Frontal cortex (tissue), 4 donors: ENCODE data around the gene ZSWIM5. TPM values are rescaled to one million over a fixed set of nuclear protein-coding genes. Genes with fewer than 3 reads are reported as not detected.
"Not testable (repeated sequence)": the region's sequence is repeated elsewhere in the genome, so short reads cannot be mapped to it uniquely, and the experiment has no call there.

Experiments
- DNase-seq, 2 donors: peaks; one replicate each; pipeline ENCODE4 v3.0.0; 2012; ENCODE audit warnings: low spot score in 2 of 2
- FAIRE-seq: peaks from 2 replicates; lab custom pipeline; 2012; peaks lifted over from hg19 to GRCh38; lab: Jason Lieb, UNC
- total RNA-seq: library from RNA; depleted of rRNA; stranded (reverse); fragments of >200 nt; gene quantifications from one replicate; pipeline ENCODE4 v1.2.3, GENCODE V29; 2014
- donor health status: control.
- donor health status: control.
- donor health status: control.

Gene ZSWIM5
- total RNA-seq, 1 donor from 2014 or later, result 15.9 TPM

DNA sequence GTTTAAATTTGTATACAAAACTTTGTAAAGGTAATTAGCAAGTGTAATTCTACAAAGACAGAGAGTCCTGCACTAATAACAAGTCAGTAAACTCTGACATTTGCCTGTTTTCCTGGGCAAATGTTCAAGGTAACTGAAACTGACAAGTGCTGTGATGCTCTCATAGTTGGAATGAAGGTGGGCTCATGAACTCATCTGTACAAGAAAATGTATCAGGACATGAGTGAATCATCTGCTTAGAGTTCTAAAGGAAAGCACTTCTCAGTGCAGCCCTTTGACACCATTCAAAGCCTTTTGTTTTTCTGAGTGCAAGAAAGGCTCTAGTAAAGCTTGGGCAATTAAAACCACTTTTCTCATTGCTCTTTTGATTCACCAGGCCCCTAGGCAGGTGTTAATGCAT is 102.9 kb downstream of the ZSWIM5 start:
- DNase-seq (no peak), FAIRE-seq (no peak)

GRCh38 chr1:45101947-45102346 is 104.5 kb downstream of the ZSWIM5 start:
- DNase-seq (no peak), FAIRE-seq (no peak)

- not testable (repeated sequence) for FAIRE-seq
Observed at GRCh38 chr1:45101528-45101927, 104.9 kb downstream of the ZSWIM5 start.

GRCh38 chr1:45097944-45098343 is 108.5 kb downstream of the ZSWIM5 start:
- FAIRE-seq, result no peak
- DNase-seq, result no peak

More at GRCh38 chr1:45101528-45101927, 104.9 kb downstream of the ZSWIM5 start:
- DNase-seq, result not testable (repeated sequence)

GRCh38 chr1:45097079-45097478 is 109.3 kb downstream of the ZSWIM5 start:
- DNase-seq (no peak), FAIRE-seq (no peak)

GRCh38 chr1:45095450-45095849 is 111.0 kb downstream of the ZSWIM5 start:
- FAIRE-seq (no peak), DNase-seq (no peak)

DNA sequence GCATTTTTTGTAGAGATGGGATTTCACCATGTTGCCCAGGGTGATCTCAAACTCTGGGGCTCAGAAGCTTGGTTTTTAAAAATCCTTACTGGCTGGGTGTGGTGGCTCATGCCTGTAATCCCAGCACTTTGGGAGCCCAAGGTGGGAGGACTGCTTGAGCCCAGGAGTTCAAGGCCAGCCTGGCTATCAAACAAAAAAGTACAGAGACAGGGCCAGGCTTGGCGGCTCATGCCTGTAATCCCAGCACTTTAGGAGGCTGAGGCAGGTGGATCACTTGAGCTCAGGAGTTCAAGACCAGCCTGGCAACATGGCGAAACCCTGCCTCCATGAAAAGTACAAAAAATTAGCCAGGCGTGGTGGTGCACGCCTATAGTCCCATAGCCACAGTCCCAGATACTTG is 112.0 kb downstream of the ZSWIM5 start:
- not testable (repeated sequence) for FAIRE-seq, DNase-seq

DNA sequence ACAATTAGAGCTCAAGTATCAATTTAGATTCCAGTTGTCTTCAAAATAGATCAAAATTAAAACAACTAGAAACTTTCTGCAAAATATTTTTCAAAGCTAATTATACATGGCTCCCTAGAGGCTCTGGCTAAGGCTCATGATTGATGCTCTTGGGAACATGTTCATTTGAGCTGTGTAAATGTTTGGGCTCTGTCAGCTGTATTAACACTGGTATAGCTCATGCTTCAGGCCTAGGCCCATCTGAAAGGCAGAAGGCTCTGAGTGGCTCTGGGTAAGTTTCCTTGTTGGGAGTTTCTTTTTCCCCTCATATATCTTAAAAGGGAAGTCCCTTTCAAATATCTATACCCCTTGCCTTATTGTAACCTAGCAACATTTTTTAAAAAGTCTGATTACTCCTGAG is 113.1 kb downstream of the ZSWIM5 start:
- DNase-seq (no peak), FAIRE-seq (no peak)

DNA sequence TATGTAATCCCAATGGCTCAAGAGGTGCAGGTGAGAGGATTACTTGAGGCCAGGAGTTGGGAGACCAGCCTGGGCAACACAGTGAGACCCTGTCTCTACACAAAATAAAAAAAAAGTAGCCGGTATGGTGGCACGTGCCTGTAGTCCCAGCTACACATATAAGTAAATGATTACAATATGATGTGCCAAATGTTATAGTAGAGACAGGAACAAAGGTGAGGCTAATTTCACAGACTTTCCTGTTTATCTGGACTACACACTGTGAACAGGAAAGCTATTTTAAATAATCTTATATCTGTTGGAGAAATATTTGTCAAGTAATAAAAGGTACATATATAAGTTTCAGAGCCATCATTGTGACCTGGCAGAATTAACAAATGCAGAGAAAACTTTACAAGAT is 116.7 kb downstream of the ZSWIM5 start:
- FAIRE-seq (no peak), DNase-seq (no peak)

DNA sequence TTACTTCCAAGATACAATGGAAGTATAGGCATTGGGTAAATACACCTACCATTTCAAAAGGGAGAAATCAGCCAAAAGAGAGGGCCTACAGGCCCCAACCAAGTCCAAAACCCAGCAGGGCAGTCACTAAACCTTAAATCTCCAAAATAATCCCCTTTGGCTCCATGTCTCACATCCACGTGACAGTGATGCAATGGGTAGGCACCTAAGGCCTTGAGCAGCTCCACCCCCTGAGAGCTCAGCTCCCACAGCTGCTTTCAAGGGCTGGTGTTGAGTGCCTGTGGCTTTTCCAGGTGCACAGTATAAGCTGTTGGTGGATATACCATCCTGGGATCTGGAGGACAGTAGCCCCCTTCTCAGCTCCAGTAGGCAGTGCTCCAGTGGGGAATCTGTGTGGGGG is 121.8 kb downstream of the ZSWIM5 start:
- DNase-seq, result no peak
- no peak for FAIRE-seq

DNA sequence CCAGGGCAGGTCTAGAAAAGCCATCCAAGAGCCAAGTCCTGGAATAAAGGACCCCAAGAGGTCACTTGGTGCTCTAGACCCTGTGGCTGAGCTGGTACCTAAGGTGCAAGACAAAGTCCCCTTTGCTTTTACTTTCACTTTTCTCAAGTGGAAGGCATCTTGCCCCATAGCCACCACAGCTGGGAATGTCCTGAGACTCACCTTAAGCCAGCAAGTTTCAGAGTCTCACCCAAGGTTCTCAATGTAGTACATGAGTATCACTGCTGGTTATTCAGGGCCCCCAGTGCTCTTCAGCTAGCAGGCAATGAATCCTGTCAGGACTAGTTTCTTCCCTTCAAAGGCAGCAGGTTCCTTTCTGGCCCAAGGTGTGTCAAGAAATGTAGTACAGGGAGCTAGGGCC is 126.9 kb downstream of the ZSWIM5 start:
- DNase-seq, result no peak
- FAIRE-seq, result no peak

DNA sequence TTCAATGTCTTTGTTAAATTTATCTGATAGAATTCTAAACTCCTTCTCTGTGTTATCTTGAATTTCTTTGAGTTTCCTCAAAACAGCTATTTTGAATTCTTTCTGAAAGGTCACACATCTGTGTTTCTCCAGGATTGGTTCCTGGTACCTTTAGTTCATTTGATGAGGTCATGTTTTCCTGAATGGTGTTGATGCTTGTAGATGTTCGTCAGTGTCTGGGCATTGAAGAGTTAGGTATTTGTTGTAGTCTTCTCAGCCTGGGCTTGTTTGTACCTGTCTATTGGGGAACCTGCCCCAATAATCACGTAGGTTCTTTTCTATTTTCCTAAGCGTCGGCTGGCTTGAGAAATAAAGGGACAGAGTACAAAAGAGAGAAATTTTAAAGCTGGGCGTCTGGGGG is 129.4 kb downstream of the ZSWIM5 start:
- DNase-seq, FAIRE-seq: not testable (repeated sequence)

DNA sequence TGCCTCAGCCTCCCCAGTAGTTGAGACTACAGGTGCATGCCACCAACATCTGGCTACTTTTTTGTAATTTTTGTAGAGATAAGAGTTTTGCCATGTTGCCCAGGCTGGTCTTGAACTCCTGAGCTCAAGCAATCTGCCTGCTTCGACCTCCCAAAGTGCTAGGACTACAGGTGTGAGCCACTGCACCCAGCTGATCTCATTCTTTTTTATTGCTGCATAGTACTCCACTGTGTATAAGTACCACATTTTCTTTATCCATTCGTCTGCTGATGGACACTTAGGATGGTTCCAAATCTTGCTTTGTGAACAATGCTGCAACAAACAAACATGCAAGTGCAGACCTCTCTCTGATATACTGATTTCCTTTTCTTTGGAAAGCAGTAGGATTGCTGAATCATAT is 134.8 kb downstream of the ZSWIM5 start:
- FAIRE-seq (no peak), DNase-seq (no peak)

DNA sequence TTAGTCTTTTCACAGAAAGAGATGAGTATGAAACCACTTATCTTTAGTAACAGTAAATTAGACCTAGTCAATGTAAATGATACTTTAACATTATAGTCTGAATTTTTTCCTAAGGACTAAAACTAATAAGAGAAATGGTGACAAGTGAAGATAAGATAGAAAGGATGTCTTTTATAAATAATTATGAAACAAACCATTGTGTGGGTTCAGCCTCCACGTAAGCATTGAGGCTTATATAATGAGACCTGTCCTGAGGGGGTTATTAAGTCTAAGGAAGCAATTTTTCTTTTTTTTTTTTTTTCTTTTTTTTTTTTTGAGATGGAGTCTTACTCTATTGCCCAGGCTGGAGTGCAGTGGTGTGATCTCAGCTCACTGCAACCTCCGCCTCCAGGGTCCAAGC is 138.6 kb downstream of the ZSWIM5 start:
- FAIRE-seq (no peak), DNase-seq (no peak)

GRCh38 chr1:45065083-45065482 is 141.3 kb downstream of the ZSWIM5 start:
- no peak for FAIRE-seq

DNA sequence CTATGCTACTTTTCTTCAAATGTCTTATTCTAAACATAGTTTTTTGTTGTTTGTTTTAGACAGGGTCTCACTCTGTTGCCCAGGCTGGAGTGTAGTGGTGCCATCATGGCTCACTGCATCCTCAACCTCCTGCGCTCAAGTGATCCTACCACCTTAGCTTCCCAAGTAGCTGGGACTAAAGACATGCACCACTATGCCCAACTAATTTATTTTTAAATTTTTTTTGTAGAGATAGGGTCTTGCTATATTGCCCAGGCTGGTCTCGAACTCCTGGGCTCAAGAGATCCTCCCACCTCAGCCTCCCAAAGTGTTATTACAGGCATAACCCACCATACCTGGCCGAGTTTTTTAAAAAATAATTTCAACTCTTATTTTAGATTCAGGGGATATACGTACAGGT is 143.9 kb downstream of the ZSWIM5 start:
- not testable (repeated sequence) for FAIRE-seq, DNase-seq

More at GRCh38 chr1:45065083-45065482, 141.3 kb downstream of the ZSWIM5 start:
- no peak for DNase-seq

- FAIRE-seq (no peak), DNase-seq (no peak)
Observed at GRCh38 chr1:45059829-45060228, 146.6 kb downstream of the ZSWIM5 start.

- DNase-seq, result no peak
- FAIRE-seq, result no peak
Observed at GRCh38 chr1:45057542-45057941, 148.9 kb downstream of the ZSWIM5 start.

DNA sequence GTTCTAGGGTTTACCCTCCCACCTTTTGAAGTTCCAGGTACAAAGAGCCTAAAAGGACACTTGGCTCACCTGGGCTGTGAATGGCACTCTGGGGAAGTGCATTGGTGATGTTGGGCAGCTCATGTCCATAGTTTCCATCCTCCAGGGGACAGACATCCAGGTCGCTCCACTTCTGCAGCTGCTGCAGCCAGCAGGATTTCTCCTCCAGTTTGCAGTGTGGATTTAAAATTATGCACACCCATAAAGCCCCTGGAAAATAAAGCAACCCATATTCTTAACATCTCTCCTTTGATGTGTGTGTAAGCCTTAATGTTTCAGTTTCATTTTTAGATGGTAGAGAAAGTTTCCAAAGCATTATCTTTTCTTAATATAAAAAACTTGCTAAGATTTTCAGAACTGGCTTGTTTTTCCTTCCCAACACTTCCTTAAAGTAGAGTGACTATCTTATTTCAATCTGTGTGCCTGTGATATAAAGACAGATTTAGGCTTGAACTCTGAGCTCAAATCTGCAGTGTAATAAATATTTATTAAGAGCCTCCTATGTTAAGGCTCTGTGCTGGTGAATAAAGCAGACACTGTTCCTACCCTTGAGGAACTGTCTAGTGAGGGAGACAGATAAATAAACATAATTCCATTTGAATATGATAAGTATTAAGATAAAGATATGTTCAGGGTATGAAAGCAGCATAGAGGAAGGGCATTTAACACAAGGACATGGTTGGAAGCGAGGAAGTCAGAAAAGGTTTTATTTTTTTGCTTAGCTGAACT is 155.2 kb downstream of the ZSWIM5 start:
- FAIRE-seq (no peak), DNase-seq (no peak)

- FAIRE-seq (no peak), DNase-seq (no peak)
Observed at GRCh38 chr1:45047032-45047431, 159.4 kb downstream of the ZSWIM5 start.

DNA sequence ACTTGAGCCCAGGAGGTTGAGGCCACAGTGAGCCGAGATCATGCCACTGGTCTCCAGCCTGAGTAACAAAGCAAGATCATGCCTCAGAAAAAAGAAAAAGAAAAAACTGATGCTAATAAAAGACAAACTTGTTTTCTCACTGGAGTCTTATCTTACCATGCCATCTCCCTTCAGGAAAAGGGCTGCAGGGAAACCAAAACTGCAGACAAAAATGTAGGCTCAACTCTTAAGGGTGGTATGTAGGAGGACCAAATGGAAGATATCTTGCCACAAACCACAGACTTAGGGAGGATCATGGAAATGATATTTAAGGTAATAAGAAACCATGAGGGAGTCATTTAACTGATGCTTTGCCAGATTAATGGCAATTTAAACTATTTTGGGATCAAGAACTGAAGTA is 161.5 kb downstream of the ZSWIM5 start:
- DNase-seq (no peak), FAIRE-seq (no peak)

DNA sequence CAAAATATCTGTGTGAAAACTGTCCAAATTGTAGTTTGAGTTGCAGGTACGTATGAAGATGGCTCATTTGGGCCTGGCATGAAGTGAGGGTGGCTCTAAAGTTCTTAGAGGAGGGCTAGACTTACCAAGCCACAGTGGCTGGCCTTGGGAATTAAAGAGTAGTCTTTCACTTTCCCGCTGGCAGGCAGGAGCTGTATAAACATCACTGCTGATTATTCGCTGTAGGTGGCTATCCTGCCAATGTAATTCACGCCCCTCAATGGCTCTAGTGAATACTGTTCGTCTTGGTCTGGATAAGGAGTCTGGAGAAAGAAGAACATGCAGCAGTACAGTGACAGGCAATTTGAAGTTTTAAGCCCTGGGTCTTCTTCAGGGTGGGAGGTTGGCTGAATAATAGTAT is 163.3 kb downstream of the ZSWIM5 start:
- FAIRE-seq (no peak), DNase-seq (no peak)
